Stimulated activated CD8-positive, alpha-beta memory T cell treated with anti-CD3 and anti-CD28 coated beads, Interleukin-12 subunit alpha, Interleukin-12 subunit beta, amount 100 ng/mL, for 24 hours (primary cell): ENCODE measurements around the gene SPRR4.
"Not testable (repeated sequence)": the region's sequence is repeated elsewhere in the genome, so short reads cannot be mapped to it uniquely, and the experiment has no call there.

Source experiments
- DNase-seq: peaks from one replicate; pipeline ENCODE4 v3.0.0-alpha.2; 2020; ENCODE audit errors: extremely low read depth

SPRR4 gene

GRCh38 chr1:152965853-152966252 lies 4.6 kb upstream of the SPRR4 start:
- DNase-seq: no peak

- DNase-seq: no peak
These were observed 3.2 kb upstream of the SPRR4 start for GRCh38 chr1:152967201-152967600.

- no peak for DNase-seq
These were observed 2.2 kb upstream of the SPRR4 start for GRCh38 chr1:152968248-152968647.

- no peak for DNase-seq
These were observed 1.4 kb upstream of the SPRR4 start for GRCh38 chr1:152969036-152969435.

GRCh38 chr1:152972196-152972886 lies 1.9 kb downstream of the SPRR4 start:
- DNase-seq: no peak

DNA sequence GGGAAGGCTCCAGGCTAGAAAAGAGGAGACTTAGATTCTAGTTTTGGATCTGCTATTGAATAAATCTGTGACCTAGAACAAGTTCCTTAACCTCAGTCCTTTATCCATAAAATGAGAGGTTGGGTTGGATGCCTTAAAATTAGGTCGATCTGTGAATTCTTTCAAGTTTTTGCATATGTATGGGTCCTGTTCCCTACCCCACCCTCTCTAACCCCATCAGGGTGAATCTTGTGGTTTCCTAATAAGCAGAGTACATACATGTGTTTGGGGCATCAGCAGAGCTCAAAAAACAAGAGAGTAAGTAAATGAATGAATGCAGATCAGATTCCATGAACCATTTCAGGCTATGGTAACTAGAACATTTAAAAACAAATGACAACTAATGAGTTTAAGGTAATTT lies 6.2 kb downstream of the SPRR4 start:
- no peak for DNase-seq

GRCh38 chr1:152977614-152978013 lies 7.2 kb downstream of the SPRR4 start:
- no peak for DNase-seq

DNA sequence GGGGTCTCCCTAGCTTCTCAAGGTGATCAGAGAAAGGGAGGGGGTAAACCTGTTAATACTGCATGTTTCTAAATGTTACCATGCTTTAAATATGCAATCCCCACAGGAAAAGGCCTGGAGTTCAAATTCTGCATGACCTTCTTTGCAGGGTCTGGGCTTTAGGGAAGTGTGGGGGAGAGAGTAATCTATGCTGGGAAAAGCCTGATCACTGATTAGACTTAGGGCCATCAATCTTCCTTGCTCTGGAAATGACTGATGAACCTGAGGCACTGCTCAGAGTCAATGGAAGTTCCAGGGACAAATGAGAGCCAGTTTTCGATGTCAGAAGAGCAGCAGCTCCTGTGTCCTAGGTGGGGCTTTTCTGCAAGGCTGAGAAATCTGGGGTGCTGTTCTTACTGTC lies 10.2 kb downstream of the SPRR4 start:
- no peak for DNase-seq

GRCh38 chr1:152981146-152981871 lies 10.9 kb downstream of the SPRR4 start:
- DNase-seq: no peak

DNA sequence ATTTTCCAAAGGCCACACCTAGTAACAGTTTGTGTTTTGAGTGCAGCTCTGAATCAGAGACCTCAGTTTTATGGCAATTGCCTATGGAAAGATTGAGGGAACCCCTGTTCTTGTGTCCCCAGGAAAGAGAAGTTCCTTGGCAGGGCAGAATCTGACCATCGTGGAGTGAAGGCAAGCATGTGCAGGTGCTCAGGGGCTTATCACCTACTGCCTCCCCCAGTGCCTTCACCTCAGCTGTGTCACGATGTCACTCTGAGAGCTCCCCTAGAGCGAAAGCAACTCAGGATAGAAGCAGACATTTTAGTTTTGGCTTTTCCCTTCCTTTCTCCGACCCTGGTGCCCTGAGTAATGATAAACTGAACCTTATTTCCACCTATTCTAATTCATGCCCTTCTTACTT lies 11.6 kb downstream of the SPRR4 start:
- no peak for DNase-seq

- no peak for DNase-seq
These were observed 12.8 kb downstream of the SPRR4 start for GRCh38 chr1:152983234-152983633.

GRCh38 chr1:152983743-152984142 lies 13.3 kb downstream of the SPRR4 start, which contains the start of gene SPRR1A:
Gene SPRR1A, plus strand, starts transcription at chr1:152984081. Its CDS starts 1,150 bp downstream, at chr1:152985231.
- no peak for DNase-seq

DNA sequence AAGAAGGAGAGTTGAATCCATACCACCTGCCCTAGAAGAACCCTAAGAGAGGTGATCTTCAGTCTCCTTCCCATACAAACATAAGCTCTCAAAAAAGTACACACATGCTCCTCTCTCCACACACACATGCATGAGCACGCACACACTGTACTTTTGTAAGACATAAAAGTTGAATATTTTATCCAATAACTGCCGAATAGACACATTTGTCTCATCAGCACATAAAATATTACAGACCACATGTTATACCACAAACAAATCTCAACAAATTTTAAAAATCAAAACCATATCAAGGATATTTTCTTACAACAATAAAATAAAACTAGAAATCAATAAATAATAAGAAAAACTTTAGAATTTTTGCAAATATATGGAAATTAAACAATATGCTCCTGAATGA lies 16.1 kb downstream of the SPRR4 start:
- no peak for DNase-seq

GRCh38 chr1:152993186-152993585 lies 22.7 kb downstream of the SPRR4 start:
- DNase-seq: no peak

GRCh38 chr1:152995842-152996241 lies 25.4 kb downstream of the SPRR4 start:
- DNase-seq: no peak

DNA sequence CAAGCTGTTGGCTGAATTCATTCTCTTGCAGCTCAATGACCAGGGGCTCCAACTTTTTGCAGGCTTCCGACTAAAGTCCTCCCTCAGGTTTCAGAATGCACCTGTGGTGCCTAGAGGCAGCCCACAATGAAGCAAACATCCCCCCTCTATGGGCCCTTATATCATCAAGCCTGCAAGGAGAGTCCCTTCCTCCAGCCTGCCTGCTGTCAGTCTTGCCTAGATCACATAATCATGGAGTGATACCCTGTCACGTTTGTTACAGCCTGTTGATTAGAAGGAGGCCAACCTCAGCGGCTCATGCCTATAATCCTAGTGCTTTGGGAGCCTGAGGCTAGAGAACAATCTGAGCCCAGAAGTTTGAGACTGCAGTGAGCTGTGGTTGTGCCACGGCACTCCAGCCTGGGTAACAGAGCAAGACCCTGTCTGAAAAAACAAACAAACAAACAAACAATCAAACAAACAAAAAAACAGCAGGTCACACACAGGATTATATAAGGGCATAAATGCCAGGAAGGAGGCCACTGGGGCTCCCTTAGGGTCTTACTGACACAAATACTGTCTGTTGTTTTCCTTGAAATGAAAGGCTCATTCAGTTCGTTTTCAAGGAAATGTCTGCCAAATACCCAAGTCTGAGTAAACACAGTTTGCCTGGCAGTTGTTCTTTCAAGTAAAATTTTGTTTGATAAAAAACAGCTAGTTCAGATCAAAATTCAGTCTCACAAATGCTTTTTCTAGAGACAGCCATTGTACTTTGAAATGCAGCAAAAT lies 26.4 kb downstream of the SPRR4 start:
- no peak for DNase-seq

GRCh38 chr1:152997901-152998300 lies 27.5 kb downstream of the SPRR4 start:
- no peak for DNase-seq

- no peak for DNase-seq
These were observed 28.0 kb downstream of the SPRR4 start for GRCh38 chr1:152998476-152998875.

GRCh38 chr1:152999818-153000217 lies 29.4 kb downstream of the SPRR4 start:
- no peak for DNase-seq

GRCh38 chr1:153000294-153000693 lies 29.8 kb downstream of the SPRR4 start:
- DNase-seq: no peak

- DNase-seq: no peak
These were observed 30.9 kb downstream of the SPRR4 start, which contains the start of gene SPRR3 for GRCh38 chr1:153001382-153001781. Gene SPRR3, plus strand, starts transcription at chr1:153001749. Its CDS starts 1,272 bp downstream, at chr1:153003021.

DNA sequence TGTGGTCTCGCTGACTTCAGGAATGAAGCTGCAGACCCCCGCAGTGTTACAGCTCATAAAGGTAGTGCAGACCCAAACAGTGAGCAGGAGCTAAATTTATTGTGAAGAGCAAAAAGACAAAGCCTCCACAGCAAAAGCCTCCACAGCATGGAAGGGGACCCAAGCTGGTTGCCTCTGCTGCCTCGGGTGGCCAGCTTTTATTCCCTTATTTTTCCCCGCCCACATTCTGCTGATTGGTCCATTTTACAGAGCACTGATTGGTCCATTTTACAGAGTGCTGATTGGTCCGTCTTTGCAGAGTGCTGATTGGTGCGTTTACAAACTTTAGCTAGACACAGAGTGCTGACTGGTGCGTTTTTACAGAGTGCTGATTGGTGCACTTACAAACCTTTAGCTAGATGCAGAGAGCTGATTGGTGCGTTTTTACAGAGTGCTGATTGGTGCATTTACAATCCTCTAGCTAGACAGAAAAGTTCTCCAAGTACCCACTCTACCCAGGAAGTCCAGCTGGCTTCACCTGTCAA lies 40.8 kb downstream of the SPRR4 start:
- not testable (repeated sequence) for DNase-seq
